Neuron (in vitro differentiated cells): ENCODE results near the gene TPRG1.

Experiments
- H2AFZ ChIP-seq: one replicate; pipeline ENCODE4 v1.6.1; 2013; ENCODE audit warnings: low read depth, mild to moderate bottlenecking, inconsistent platforms, low read length, moderate library complexity
- H3K27me3 ChIP-seq: one replicate; pipeline ENCODE4 v1.6.1; 2013; ENCODE audit warnings: low read length; ENCODE audit not compliant: insufficient read depth
- H3K36me3 ChIP-seq: one replicate; pipeline ENCODE4 v1.6.1; 2013; ENCODE audit warnings: low read length; ENCODE audit not compliant: insufficient read depth
- H3K4me1 ChIP-seq: one replicate; pipeline ENCODE4 v1.6.1; 2013; ENCODE audit warnings: low read length; ENCODE audit not compliant: insufficient read depth
- H3K4me3 ChIP-seq: 2 replicates; pipeline ENCODE4 v1.5.1; 2013; ENCODE audit warnings: mild to moderate bottlenecking, low read length, moderate library complexity
- H3K9me3 ChIP-seq: one replicate; pipeline ENCODE4 v1.6.1; 2013; ENCODE audit warnings: low read length

Gene TPRG1

GRCh38 chr3:189260556-189261493, 89.1 kb downstream of the TPRG1 start:
- H2AFZ ChIP-seq: no peak overlapping the region
- H3K4me3 ChIP-seq: no peak overlapping the region
- no peaks in the 10 kb centered on the region for H3K27me3 ChIP-seq
- no peaks in the 10 kb centered on the region for H3K36me3 ChIP-seq
- no peaks in the 10 kb centered on the region for H3K9me3 ChIP-seq
- H3K4me1 ChIP-seq: no peaks in the 10 kb centered on the region

- Histone ChIP-seq H3K4me3 (no peak overlapping the region), H3K27me3 (no peaks in the 10 kb centered on the region), H2AFZ (no peak overlapping the region), H3K36me3 (no peaks in the 10 kb centered on the region), H3K4me1 (no peaks in the 10 kb centered on the region), H3K9me3 (no peaks in the 10 kb centered on the region)
Observed at GRCh38 chr3:189262746-189263145, 91.0 kb downstream of the TPRG1 start.

GRCh38 chr3:189267981-189268613, 96.3 kb downstream of the TPRG1 start:
- no peak overlapping the region for H3K4me3 ChIP-seq
- H3K4me1 ChIP-seq: no peaks in the 10 kb centered on the region
- H3K36me3 ChIP-seq: no peaks in the 10 kb centered on the region
- H3K27me3 ChIP-seq: no peaks in the 10 kb centered on the region
- no peak overlapping the region for H2AFZ ChIP-seq
- H3K9me3 ChIP-seq: no peaks in the 10 kb centered on the region

DNA sequence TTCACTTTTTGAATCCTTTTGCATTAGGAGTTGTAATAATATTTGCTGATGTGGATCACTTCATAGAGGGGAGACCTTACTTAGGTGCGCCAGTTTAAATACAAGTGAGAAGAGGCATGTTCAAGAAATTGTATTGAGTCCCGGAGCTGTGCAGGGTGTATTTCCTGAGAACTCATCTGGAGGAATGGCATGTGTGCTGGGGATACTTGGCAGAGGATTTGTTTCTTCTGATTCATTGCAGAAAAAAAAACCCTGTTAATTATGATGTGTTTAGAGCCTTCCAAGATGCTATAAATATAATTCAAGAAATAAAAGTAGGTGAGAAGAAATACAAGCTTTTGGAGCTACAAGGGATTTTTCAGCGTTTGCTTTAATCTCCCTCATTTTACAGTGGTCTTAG, 97.6 kb downstream of the TPRG1 start:
- Histone ChIP-seq H2AFZ (no peak overlapping the region), H3K27me3 (no peaks in the 10 kb centered on the region), H3K4me1 (no peaks in the 10 kb centered on the region), H3K9me3 (no peaks in the 10 kb centered on the region), H3K36me3 (no peaks in the 10 kb centered on the region), H3K4me3 (no peak overlapping the region)

GRCh38 chr3:189270248-189270832, 98.6 kb downstream of the TPRG1 start:
- no peak overlapping the region for H3K4me3 ChIP-seq
- H3K36me3 ChIP-seq: no peaks in the 10 kb centered on the region
- no peaks in the 10 kb centered on the region for H3K27me3 ChIP-seq
- no peaks in the 10 kb centered on the region for H3K4me1 ChIP-seq
- H3K9me3 ChIP-seq: no peaks in the 10 kb centered on the region
- no peak overlapping the region for H2AFZ ChIP-seq

DNA sequence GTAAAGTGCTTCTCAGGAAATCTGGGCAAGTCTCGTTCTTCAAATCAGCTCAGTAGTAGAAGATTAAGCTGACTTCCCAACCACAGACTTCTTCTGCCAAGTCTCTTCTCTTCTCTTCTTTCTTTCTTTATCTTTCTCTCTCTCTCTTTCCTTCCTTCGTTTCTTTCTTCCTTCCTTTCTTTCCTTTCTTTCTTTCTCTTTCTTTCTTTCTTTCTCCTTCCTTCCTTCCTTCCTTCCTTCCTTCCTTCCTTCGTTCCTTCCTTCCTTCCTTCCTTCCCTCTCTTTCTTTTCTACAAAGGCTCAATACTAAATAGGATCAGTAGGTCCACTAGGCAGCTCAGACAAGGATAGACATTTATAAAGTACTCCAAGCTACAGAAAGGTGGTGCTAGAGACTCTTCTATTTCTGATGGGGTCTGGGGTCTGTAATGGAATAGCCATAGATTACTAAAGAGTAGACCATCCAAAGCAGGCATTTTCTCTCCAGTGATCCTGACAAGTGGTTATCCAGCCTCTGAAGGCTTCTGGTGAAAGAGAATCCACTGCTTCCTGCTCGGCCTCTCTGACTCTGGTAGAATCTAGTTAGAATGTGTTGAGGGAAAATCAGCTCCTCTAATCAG, 100.8 kb downstream of the TPRG1 start:
- Histone ChIP-seq H3K36me3 (no peaks in the 10 kb centered on the region), H3K4me3 (no peak overlapping the region), H3K27me3 (no peaks in the 10 kb centered on the region), H3K4me1 (no peaks in the 10 kb centered on the region), H3K9me3 (no peaks in the 10 kb centered on the region), H2AFZ (no peak overlapping the region)

DNA sequence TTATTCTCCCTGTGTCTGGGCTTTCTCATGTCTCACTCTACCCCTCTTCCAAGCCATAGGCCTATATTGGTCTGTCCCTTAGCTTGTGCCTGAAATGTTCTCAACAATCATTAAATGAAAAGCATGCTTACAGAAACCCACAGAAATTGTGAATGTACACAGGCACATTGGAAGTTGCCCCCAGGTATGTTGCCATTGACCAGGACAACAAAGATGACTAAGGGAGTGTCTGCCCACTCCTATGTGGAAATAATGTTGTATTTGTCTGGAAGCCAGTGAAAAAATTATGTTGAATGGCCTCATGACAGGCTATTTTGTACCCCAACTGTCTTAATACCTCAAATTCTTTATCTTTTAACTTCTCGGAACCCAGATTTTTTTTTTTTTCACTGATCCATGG, 102.0 kb downstream of the TPRG1 start:
- H3K4me1 ChIP-seq: no peaks in the 10 kb centered on the region
- H3K27me3 ChIP-seq: no peaks in the 10 kb centered on the region
- H3K36me3 ChIP-seq: no peaks in the 10 kb centered on the region
- no peaks in the 10 kb centered on the region for H3K9me3 ChIP-seq
- H2AFZ ChIP-seq: no peak overlapping the region
- no peak overlapping the region for H3K4me3 ChIP-seq

- H3K4me1 ChIP-seq: no peaks in the 10 kb centered on the region
- H3K36me3 ChIP-seq: no peaks in the 10 kb centered on the region
- no peaks in the 10 kb centered on the region for H3K9me3 ChIP-seq
- H2AFZ ChIP-seq: no peak overlapping the region
- no peak overlapping the region for H3K4me3 ChIP-seq
- no peaks in the 10 kb centered on the region for H3K27me3 ChIP-seq
Observed at GRCh38 chr3:189275182-189275581, 103.4 kb downstream of the TPRG1 start.

- H3K4me1 ChIP-seq: no peaks in the 10 kb centered on the region
- H3K36me3 ChIP-seq: no peaks in the 10 kb centered on the region
- no peaks in the 10 kb centered on the region for H3K27me3 ChIP-seq
- H2AFZ ChIP-seq: no peak overlapping the region
- H3K9me3 ChIP-seq: no peaks in the 10 kb centered on the region
- no peak overlapping the region for H3K4me3 ChIP-seq
Observed at GRCh38 chr3:189275852-189276251, 104.1 kb downstream of the TPRG1 start.

DNA sequence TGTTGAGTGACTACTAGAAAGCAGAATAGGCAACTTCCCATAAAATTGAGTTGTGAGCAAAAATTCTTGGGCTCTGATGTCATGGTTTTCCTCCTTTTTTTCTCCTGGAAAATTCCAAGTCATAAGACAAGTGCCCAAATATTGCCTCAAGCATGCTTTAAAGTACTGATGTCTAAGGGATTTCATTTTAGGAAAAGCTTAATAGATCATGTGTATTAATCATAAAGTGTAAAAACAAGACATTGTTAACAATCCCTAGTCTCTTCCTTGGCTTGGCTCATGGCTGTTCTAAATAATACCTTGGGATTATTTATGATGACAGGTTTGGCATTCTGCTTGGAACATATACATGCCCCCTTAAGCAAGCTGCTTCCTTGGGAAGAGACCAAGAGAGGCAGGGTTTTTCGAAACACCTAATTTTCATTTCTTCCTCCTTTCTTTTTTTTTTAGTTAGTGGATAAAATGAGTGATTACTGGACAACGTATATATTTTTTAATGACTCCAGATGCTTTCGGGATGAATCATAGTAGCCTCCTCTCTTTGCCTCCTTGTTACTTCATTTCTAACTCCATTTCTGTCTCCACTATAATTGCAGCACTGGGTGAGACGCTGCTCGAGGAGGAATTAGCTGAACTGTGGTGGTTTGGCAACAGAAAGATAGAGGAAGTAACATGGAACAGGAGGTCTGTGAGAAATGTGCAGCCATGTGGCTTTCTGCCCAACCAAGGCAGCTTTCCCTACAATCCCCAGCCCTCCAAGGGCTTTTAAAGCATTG, 104.9 kb downstream of the TPRG1 start:
- no peaks in the 10 kb centered on the region for H3K4me1 ChIP-seq
- H3K4me3 ChIP-seq: no peak overlapping the region
- no peaks in the 10 kb centered on the region for H3K9me3 ChIP-seq
- H3K27me3 ChIP-seq: no peaks in the 10 kb centered on the region
- no peaks in the 10 kb centered on the region for H3K36me3 ChIP-seq
- H2AFZ ChIP-seq: no peak overlapping the region

DNA sequence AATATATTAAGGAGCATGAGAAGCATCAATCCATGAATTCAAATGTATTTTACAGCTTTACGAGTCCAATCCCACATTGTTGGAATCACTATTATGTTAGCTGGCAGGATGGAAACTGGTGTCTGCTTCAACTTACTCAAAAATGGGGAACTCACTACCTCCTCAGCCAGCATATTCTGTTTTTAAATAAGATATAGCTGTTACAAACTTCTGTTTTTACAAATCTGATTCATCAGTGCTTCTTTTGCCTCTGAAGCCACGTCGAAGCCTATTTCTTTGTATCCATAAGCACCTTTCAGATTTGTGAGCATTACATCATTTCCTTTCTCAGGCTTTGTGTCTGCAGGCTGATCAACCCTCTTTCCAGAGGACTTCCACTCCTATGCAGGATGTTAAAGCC, 105.9 kb downstream of the TPRG1 start:
- H3K9me3 ChIP-seq: no peaks in the 10 kb centered on the region
- no peak overlapping the region for H3K4me3 ChIP-seq
- no peaks in the 10 kb centered on the region for H3K4me1 ChIP-seq
- H3K36me3 ChIP-seq: no peaks in the 10 kb centered on the region
- no peak overlapping the region for H2AFZ ChIP-seq
- H3K27me3 ChIP-seq: no peaks in the 10 kb centered on the region

GRCh38 chr3:189278221-189278620, 106.5 kb downstream of the TPRG1 start:
- Histone ChIP-seq H3K36me3 (no peaks in the 10 kb centered on the region), H2AFZ (no peak overlapping the region), H3K9me3 (no peaks in the 10 kb centered on the region), H3K4me3 (no peak overlapping the region), H3K4me1 (no peaks in the 10 kb centered on the region), H3K27me3 (no peaks in the 10 kb centered on the region)
